ENCODE data around the gene TIMP3. TPM values are rescaled to one million over a fixed set of nuclear protein-coding genes. Genes with fewer than 3 reads are reported as not detected.

Gene TIMP3
- total RNA-seq, 1 experiment from 2014 or later, result 0.87 TPM

GRCh38 chr22:32803738-32804435, 2.4 kb downstream of the TIMP3 start:
- Histone ChIP-seq H2AK5ac (ENCODE audit: insufficient read length, low read length) (no peak overlapping the region), H2BK120ac (ENCODE audit: low read depth, low read length, poor library complexity, severe bottlenecking) (no peak overlapping the region), H3K79me1 (ENCODE audit: insufficient read depth, low read depth, low read length, poor library complexity, severe bottlenecking) (no peaks in the 10 kb centered on the region), H4K8ac (replicated peaks; ENCODE audit: insufficient read length, low read depth, low read length) (no peak overlapping the region), H3K23ac (ENCODE audit: insufficient read length, low read depth, low read length) (no peak overlapping the region), H4K5ac (ENCODE audit: insufficient read length, low read depth, low read length) (no peak overlapping the region), H3K4me1 (ENCODE audit: insufficient read depth, low read length) (no peaks in the 10 kb centered on the region), H3K27me3 (ENCODE audit: insufficient read depth, low read length) (peaks cover 6% of the 10 kb centered on the region; the same call in 1 of the 2 replicates), H2AFZ (ENCODE audit: low read length) (no peak overlapping the region), H4K20me1 (ENCODE audit: control insufficient read depth, insufficient read depth, insufficient read length) (peaks cover 3% of the 10 kb centered on the region), H3K23me2 (ENCODE audit: insufficient read length, low read depth, low read length, poor library complexity, severe bottlenecking) (peaks cover 9% of the 10 kb centered on the region), H3K14ac (ENCODE audit: insufficient read depth, low read length) (no peak overlapping the region), H3K18ac (ENCODE audit: insufficient read length, low read depth, low read length) (no peak overlapping the region), H3K9me3 (ENCODE audit: control insufficient read depth, low read depth, low read length) (no peaks in the 10 kb centered on the region), H3K4ac (ENCODE audit: low read depth, low read length) (no peak overlapping the region), H3K79me2 (ENCODE audit: insufficient read depth, low read length) (no peaks in the 10 kb centered on the region), H3K4me2 (ENCODE audit: insufficient read depth, insufficient read length, low read length) (no peak overlapping the region), H2BK12ac (ENCODE audit: insufficient read length, low read depth, low read length) (no peak overlapping the region), H2BK5ac (ENCODE audit: insufficient read length, low read length) (no peak overlapping the region), H3K27ac (ENCODE audit: insufficient read length, low read depth, low read length) (no peak overlapping the region), H3K9ac (ENCODE audit: extremely low read depth, insufficient read length, low read length) (no peak overlapping the region), H2BK15ac (ENCODE audit: low read depth, low read length) (no peak overlapping the region), H4K91ac (ENCODE audit: insufficient read length, low read depth, low read length) (no peak overlapping the region), H3T11ph (ENCODE audit: low read length) (no peak overlapping the region), H2BK20ac (ENCODE audit: low read depth, low read length, poor library complexity, severe bottlenecking) (no peak overlapping the region), H3K56ac (ENCODE audit: insufficient read length, low read depth, low read length) (no peak overlapping the region)
- H3K4me1 Mint-ChIP-seq, result peaks cover 30 to 52% of the 10 kb centered on the region in 2 experiments
- no CpG with 5 or more reads among the region's 13 CpGs for WGBS (ENCODE audit: extremely low coverage, insufficient read length, low lambda C conversion rate)
- H3K36me3 Mint-ChIP-seq (ENCODE audit: insufficient read depth in 1 of 3, low read depth in 3 of 3), result peaks cover 0 to 8% (median 0%) of the 10 kb centered on the region in 3 experiments; a peak in 2 of 7 replicates
- TF ChIP-seq, protein P1, sequence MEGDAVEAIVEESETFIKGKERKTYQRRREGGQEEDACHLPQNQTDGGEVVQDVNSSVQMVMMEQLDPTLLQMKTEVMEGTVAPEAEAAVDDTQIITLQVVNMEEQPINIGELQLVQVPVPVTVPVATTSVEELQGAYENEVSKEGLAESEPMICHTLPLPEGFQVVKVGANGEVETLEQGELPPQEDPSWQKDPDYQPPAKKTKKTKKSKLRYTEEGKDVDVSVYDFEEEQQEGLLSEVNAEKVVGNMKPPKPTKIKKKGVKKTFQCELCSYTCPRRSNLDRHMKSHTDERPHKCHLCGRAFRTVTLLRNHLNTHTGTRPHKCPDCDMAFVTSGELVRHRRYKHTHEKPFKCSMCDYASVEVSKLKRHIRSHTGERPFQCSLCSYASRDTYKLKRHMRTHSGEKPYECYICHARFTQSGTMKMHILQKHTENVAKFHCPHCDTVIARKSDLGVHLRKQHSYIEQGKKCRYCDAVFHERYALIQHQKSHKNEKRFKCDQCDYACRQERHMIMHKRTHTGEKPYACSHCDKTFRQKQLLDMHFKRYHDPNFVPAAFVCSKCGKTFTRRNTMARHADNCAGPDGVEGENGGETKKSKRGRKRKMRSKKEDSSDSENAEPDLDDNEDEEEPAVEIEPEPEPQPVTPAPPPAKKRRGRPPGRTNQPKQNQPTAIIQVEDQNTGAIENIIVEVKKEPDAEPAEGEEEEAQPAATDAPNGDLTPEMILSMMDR (conservative IDR thresholded peaks at IDR 0.05), result no peak
- DNase-seq, result no peak
- no peak overlapping the region; a peak in 1 of 5 replicates for H3K4me3 Mint-ChIP-seq
- H3K9me3 Mint-ChIP-seq, result no peaks in the 10 kb centered on the region
- no peak overlapping the region for H3K27ac Mint-ChIP-seq
- peaks cover 42% of the 10 kb centered on the region for H3K27me3 Mint-ChIP-seq (ENCODE audit: low read depth)
